ENCODE results near the gene CCDC182.
A peak's percentile ranks its signal among the peaks of the same experiment; 100 is the strongest.

Gene CCDC182

DNA sequence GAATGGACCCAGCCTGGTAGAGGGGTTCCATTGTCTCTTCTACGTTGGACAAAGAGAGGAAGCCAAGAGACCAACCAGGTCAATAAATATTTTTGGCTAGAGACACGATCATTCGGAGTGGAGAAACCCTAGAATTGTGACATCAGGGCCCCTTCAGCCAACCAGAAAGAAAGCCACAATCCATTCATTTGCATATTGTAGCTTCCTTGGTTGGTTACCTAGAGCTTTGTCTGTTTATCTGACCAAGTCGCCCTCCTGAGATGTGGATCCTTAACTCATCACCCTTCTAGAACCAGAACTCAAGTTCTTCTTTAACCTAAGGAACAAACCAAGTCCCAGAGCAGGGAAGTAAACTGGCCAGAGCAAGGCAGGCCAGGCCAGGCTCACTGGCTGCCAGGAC, at the start of gene CCDC182:
Gene CCDC182, minus strand, starts transcription at position 58 of the 400 bp plus-strand sequence. Its CDS starts 27 bp downstream, at position 31.
- DNase-seq (ENCODE audit: low read depth in 3 of 3, low spot score in 1 of 3) = no peak

DNA sequence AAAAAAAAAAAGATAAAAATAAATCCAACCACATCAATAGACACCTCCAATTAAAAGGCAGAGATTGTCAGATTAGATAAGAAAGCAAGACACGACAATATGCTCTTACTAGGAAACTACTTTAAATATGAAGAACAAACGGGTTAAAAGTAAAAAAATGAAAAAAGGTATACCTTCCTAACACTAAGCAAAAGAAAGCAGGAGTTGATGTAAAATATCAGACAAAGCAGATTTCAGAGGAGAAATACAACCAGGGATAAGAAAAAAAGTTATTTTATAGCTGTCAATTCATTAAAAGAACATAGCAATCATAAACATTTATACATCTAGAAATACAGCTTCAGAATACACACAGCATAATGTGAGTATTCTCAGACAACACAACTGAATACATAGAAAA, 49.7 kb upstream of the CCDC182 start:
- DNase-seq (ENCODE audit: low read depth in 3 of 3, low spot score in 1 of 3) = no peak

DNA sequence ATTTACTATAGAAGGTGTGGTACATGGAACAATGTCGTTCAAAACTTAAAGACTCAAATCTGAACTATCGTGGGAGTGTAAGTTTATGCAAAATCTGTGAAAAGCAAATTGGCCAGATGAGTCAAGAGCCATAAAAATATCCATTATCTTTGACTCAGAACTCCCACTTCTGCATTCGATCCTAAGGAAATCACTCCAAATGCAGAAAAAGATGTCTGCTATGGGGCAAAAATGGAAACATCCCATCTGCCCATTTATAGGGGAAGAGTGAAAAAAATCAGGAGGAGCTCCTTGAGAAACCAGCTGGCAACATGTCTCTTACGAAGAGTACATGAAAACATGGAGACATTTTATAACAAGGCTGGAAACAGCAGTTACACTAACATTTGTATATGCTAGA, 43.6 kb upstream of the CCDC182 start:
- no peak for DNase-seq (ENCODE audit: low read depth in 3 of 3, low spot score in 1 of 3)

DNA sequence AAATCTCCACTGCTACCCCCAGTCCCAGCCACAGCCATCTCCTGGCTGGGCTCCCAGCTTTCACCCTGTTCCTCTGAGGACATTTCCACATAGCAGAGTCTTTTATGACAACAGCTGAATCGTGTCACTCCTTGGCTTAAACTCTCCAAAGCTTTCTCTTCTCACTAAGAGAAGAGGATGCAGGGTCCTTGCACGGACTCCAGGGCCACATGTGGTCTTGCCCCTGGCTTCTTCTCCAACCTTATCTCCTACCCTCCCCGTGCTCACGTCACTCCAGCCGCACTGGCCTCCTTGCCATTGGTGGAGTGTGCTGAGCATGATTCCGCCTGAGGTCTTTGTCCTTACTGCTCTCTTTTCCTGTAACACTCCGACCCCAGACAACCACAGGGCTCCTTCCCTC, 39.9 kb upstream of the CCDC182 start:
- no peak for DNase-seq (ENCODE audit: low read depth in 3 of 3, low spot score in 1 of 3)

DNA sequence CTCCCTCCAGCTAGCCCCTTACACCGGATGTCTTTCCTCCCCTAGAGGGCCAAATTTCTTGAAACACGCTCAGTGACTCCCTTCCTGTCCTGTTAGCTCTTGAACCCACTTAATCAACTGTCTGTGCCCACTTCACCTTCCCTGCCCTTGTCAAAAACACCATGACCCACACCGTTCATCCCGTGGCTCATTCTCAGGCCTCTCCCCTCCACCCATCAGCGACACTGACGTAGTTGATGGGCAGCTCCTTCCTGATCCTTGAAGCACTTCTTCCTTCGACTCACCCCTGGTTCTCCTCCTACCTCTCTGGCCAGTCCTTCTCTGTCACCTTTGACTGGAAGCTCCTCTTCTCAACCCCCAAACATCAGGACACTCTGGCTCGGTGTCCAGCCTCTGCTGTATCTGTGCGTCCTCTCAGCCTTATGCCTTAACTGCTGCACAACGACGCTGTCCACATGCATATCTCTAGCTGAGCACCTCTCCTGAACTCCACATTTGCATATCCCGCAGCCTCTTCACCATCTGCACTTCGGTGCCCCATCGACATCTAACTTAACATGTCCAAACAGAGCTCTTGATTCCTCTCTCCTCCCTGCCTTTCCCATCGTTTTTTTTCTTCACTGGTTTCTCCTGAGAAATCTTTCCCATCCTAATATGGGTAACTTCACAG, 39.3 kb upstream of the CCDC182 start:
- no peak for DNase-seq (ENCODE audit: low read depth in 3 of 3, low spot score in 1 of 3)

DNA sequence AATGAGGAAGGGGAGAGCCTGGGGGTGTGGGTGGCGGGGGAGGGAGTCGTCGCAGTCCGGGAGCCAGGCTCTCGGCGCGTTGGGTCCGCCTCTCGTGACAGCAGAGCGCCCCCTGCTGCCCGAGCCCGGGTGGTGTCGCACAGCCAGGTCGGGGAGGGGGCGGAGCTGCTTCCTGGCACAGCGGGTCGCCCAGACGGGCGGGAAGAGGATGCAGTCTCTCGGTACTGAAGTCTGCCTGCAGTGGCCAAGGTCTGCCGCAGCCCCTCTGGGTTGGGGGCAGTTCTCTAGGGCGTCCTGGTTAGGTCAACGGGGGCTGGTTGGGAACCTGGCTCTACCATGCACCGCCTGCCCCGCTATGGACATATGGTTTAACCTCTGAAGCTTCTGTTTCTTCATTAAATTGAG, 38.2 kb upstream of the CCDC182 start:
- DNase-seq (ENCODE audit: low read depth in 3 of 3, low spot score in 1 of 3) = peak; percentile 31 to 61 (median 34)

DNA sequence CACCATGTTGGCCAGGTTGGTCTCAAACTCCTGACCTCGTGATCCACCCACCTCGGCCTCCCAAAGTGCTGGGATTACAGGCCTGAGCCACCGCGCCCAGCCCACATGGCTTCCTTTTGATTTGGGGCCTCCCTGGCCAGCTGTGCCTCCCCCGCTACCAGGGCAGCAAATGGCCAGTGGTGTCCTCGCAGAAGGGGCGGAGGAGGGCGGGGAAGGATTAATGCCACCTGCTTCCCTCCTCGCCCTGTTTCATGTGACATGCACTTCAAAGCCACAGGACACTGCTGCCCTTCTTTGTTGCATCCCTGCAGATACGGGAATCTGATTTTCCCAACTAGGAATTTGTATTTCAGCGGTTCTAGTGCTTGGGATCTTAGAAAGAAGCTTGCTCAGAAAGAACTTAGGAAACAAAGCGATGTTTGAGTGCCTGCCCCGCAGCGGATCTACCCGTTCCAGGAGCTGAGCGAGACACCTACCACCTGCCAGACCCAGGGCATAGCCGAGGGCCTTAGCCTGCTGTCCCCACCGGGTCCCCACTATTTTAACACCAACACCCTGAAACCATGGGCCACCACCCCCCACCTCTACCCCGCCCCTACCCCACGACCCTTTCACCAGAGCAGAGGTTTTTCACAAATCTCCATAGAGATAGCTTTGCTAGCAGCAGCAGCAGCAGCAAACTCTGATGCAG, 37.7 kb upstream of the CCDC182 start:
- DNase-seq (ENCODE audit: low read depth in 3 of 3, low spot score in 1 of 3) = no peak

DNA sequence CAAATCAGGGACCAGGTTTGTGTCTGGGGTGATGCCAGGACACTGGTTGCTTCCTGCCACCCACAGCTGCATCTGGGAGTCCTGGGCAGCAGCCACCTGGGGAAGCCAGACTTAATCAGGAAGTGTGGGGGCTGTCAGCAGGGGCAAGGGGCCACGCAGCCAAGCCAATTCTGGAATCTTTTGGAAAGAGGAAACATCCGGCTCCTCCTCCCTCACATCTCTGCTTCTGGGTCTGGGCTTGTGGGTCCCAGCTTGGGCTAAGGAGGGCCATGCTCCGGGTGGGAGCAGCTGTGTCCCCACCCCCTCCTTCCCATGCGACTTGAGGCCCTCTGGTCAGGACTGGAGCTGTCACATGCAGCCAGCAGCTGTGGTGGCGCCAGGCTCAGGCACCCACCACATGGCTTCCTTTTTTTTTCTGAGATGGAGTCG, 37.0 kb upstream of the CCDC182 start:
- DNase-seq (ENCODE audit: low read depth in 3 of 3, low spot score in 1 of 3) = no peak

DNA sequence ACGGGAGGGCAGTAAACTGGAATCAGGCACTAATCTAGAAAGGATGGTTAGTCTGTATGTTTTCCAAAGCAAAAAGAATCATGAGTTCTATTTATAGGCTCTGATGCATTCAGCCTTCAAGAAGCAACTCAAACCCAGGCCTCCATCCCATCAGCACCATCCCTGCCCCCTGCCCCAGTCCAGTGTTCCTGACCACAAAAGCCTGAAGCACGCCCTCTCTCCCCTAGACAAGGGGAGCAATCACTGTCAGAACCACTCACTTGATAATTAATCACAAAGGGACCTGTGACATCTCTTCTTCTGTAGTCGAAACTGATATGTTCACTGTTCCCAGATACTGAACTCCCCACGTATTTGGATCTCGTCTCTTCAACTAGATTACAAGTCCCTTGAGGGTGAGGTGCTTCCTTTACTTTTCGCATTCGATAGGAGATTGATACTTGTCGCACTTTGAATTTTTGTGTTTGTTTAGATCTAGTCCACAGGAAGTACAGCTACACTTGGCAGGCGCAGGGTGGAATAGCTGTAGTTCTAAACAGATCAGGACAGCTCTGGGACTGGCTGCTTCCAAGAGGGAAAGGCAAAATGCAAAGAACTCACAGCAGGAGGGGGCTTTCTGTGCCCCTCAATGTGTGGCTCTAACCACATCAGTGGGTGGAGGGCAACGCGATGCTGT, 36.4 kb upstream of the CCDC182 start:
- DNase-seq (ENCODE audit: low read depth in 3 of 3, low spot score in 1 of 3) = no peak

DNA sequence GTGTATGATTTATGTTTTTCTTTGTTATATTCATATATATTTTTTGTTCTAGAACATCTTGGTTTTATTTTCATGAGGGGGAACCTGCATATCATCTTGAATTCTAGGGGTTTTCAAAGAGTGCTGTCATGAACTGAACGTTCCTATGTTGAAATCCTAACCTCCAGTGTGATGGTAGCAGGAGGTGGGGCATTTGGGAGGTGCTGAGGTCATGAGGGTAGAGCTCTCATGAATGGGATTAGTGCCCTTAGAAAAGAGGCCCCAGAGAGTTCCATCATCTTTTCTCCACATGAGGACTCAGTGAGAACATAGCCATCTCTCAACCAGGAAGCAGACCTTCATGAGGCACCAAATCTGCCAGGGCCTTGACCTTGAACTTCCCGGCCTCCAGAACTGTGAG, 34.6 kb upstream of the CCDC182 start:
- no peak for DNase-seq (ENCODE audit: low read depth in 3 of 3, low spot score in 1 of 3)

DNA sequence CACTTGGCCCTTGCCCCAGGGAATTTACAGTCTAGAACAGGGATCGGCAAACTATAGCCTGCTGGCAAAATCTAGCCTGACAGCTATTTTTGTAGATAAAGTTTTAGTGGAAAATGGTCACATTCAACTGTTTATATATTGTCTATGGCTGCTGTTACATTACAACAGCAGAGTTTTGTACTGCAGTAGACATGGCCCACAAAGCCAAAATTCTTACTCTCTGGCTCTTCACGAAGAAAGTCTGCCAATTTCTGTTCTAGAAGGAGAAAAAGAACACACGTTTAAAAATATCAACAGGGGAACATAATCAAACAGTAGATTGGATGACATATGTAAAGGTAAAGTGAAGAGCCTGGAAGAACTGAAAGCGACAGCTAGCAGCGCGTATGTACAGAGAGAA, 33.2 kb upstream of the CCDC182 start:
- no peak for DNase-seq (ENCODE audit: low read depth in 3 of 3, low spot score in 1 of 3)

DNA sequence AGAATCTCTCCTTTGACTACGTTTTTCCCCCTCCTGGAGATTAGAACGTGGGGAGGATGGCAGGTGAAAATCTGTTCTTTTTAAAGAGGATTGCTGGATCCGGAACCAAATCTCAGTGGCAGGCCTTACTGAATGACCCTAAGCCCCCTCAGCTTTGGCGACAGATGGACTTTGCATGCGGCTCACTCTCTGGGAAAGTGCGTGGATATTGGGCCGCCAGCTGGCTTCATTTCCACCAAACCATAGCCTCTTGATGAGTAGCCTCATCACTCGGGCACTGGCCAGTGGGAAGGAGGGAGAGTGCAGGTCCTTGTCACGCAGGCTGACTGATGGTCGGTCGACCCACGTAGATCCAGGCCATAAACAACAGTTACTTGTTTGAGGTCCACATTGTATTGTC, 31.3 kb upstream of the CCDC182 start:
- no peak for DNase-seq (ENCODE audit: low read depth in 3 of 3, low spot score in 1 of 3)

DNA sequence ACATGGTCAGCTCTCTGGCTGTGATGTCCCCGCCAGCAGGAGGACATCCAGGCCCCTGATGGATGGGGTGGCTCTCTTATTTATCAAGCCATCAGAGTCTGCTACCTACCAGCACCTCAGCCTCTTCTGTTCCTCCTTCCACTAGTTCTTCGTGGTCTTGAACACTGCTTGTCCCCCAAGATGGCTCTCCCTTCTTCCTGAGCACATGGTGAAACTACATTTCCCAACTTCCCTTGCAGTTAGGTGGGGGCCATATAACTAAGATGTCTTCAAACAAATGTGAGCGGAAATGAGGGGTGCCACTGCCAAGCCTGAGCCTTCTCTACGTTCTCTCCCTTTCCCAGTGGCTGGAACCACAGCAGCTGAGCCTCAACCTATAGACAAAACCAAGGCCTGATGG, 29.8 kb upstream of the CCDC182 start:
- no peak for DNase-seq (ENCODE audit: low read depth in 3 of 3, low spot score in 1 of 3)

DNA sequence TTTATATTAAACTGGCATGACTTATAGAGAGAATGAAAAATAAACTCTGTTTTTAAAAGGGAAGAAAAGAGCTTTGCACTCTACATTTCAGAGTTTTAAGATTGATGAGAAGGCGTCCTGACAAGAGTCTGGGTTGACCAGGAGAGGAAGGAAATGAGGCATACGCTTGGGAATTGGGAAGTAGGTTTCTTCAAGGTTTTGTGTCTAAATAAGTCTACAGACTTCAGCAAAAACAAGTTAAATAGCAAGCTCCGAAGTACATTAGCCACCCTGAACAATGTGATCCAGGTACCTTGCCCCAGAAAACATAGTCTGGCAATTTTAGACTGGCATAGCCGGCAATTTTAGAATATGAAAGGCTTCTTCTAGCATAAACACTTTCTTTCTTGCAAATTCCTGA, 28.5 kb upstream of the CCDC182 start:
- DNase-seq (ENCODE audit: low read depth in 3 of 3, low spot score in 1 of 3) = no peak

DNA sequence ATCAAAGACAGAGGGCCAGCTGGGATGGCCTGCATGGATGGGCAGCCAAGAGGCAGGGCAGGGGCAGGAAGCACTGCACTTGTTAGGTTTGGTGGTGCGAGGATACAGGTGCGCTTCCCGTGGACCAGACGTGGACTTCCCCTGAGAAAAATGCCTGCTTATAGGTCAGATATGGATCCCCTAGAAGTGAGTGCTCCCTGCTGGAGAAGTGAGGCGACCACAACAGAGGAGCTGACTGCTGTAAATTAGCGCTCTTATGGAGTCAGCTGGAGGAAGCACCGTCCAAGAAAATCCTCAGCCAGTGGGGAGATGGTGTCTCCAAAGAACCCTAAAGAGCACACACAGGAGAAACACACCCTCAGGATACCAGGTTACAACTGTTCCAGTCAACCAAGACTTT, 27.7 kb upstream of the CCDC182 start:
- no peak for DNase-seq (ENCODE audit: low read depth in 3 of 3, low spot score in 1 of 3)

DNA sequence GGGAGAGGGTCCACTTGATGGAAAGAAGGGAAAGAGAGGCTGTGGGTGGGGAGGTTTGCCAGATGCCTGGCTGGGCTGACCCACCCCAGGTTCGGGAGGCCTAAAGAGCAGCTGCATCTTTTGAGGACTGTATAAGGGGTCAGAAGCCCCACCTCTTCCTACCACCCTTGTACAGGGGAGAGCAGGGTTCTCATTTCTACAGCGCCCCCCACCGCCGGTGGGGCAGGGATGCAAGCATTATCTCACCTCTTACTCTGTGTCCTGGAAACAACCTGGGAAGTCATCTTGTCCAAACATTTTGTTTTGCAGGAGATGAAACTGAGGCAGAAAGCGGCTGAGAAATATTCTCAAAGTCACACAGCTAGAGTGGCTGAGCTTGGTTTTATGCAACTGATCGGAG, 22.5 kb upstream of the CCDC182 start:
- no peak for DNase-seq (ENCODE audit: low read depth in 3 of 3, low spot score in 1 of 3)

DNA sequence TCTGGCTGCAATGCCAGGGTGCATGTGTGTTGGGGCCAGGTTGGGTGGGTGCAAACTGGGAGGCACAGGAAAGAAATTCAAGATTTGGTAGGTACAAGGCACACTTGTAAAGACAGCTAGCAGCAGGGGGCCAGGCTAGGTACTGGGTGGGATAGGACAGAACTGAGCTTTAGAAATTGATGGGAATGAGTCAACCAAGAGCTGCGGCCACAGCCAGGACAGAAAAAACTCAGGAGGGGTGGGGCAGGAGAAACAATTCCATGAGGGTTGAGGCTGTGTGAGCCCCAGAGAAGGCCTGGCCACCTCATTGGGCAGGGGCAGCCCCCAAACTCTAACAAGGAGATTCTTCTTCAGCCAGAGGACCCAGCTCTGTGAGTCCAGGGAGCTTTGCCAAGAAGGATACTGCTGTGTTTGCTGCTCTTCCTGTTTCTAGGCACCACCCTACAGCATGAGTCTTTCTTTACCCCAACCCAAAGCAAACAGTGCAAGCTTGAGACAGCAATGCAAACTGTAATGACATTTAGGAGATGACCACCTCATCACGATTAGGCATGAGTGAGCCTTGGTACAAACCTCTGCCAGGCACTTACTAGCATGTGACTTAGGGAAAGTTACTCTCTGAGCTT, 21.3 kb upstream of the CCDC182 start:
- no peak for DNase-seq (ENCODE audit: low read depth in 3 of 3, low spot score in 1 of 3)

DNA sequence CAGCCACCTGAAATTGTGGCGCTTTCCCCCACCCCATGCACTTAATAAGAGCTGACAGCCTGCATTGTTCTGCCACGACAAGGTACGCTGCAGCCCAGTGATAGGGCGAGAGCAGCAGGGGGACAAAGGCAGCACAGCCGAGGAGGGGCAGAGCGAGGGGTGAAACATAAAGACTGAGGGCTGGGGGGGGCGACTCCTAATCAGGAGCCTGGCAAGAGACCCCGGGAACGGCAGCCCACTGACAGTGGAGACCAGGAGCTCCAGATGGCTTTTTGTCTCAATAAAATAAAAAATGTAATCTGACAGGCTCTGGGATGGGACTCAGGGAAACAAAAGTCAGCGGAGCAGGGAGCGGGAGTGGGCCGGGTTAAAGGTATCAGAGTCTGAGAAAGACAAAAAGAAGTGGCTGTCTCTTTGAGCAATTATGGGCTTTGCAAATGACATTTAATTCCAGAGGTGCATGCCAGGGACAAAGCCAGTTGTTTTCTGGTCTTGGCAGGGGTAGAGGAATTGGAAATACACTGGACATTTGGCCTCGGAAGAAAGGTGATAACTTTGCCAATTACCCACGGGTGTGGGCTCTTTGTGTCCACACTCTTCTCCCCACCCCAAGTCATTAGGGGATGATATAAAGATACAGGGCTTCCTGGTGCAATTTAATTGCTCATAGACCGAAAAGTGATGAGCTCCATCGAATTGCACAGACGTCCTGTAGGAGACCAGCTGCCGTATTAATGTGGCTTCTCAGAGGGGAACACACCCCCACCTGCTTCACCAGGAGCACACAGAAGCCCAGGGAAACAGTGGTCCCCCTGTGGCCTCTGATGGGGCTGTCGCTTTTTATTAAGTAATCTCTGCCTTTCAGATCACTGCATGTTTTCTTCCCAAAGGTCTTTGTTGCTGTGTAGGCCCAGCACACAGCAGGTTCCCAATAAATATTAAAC, 17.6 kb upstream of the CCDC182 start:
- no peak for DNase-seq (ENCODE audit: low read depth in 3 of 3, low spot score in 1 of 3)

DNA sequence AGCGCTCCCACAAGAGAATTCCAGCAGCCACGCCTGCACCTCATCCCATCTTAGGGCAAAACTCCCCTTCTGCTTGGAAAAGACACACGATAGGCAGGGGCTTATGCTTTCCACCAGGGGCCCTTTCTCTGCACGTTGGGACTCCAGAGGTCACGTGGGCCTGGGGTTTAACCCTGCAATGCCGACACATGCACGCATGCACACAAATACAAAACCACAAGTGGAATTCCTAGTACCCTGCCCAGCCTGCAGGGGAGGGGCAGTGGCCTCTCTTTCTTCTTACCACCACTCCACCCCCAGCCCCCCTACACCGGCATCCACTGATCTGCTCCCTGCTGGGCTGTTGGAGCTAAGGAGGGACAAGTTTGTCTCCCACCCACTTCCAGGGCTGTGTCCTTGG, 16.8 kb upstream of the CCDC182 start:
- no peak for DNase-seq (ENCODE audit: low read depth in 3 of 3, low spot score in 1 of 3)

DNA sequence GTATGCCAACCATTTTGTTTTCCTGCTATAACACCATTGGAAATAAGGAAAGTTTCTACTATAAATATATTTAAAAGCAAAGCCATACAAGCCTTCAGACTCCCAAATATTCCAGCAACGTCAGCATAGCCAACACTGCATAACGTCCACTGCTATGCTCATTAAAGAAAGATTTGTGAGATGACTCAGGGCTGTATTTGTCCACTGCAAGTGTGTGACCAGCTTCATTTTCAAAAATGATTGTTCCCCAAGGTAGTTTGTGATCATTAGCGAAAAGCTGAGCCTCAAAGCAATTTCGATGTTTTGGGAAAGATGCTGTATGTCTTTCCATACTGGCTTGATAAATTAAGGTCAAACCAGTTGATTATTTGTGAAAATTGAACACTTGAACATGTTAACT, 14.9 kb upstream of the CCDC182 start:
- no peak for DNase-seq (ENCODE audit: low read depth in 3 of 3, low spot score in 1 of 3)

DNA sequence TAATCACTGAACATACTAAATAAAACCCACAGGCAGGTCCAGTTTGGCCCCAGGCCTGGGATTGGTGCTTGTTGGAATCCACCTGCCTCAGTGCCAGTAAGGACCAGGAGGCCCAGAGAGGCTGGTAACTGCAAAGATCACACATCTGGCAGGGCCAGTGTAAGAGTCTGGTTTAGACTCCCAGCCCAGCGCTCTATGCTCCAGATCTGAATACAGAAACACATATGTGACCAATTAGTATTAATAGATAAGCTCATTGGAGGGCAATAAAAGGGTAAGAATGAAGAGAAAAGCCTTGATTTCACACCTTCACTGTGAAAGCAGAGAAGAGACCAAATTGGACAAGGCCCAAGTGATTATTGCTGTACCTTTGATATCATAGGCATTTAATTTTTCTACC, 13.6 kb upstream of the CCDC182 start:
- DNase-seq (ENCODE audit: low read depth in 3 of 3, low spot score in 1 of 3) = no peak
